PC-3 (cell line): ENCODE results near the gene PLS3. TPM values are rescaled to one million over a fixed set of nuclear protein-coding genes. Genes with fewer than 3 reads are reported as not detected.
A peak's percentile ranks its signal among the peaks of the same experiment; 100 is the strongest.

ENCODE experiments used
- ATAC-seq: fragments of 200-7000 bp; cut with Tn5 transposase; 2 replicates; pipeline ENCODE4 v1.9.1; 2020; ENCODE audit warnings: mild to moderate bottlenecking, moderate library complexity
- BruUV-seq: library from RNA; stranded (reverse); fragments of 400-500 nt; replicated peaks from 2 replicates; lab custom pipeline; 2021; lab: Mats Ljungman, UMichigan
- CTCF ChIA-PET: fragments of 300-600 bp; sonication (Branson Sonifier 250); formaldehyde crosslinking; loops from one replicate; lab custom pipeline; 2022; ENCODE audit warnings: antibody characterized with exemption; lab: Charles Lee
- POLR2A ChIA-PET: fragments of 300-600 bp; sonication (Branson Sonifier 250); formaldehyde crosslinking; loops from one replicate; lab custom pipeline; 2022; ENCODE audit warnings: antibody characterized with exemption; ENCODE audit not compliant: unreplicated experiment; lab: Charles Lee
- DNase-seq: peaks from one replicate; pipeline ENCODE4 v3.0.0-alpha.2; 2015
- H2AFZ ChIP-seq: fragments of 300-600 bp; sonication (generic); 2 replicates; pipeline ENCODE4 v1.6.0; 2016; ENCODE audit warnings: antibody characterized with exemption, low read length
- H3F3A ChIP-seq: fragments of 300-600 bp; sonication (generic); one replicate; pipeline ENCODE4 v1.6.0; 2017; ENCODE audit warnings: antibody characterized with exemption, low read length, control low read depth, mild to moderate bottlenecking; ENCODE audit not compliant: unreplicated experiment
- H3K27ac ChIP-seq: fragments of 300-600 bp; sonication (generic); 2 replicates; pipeline ENCODE4 v1.5.1; 2016; ENCODE audit warnings: mild to moderate bottlenecking, low read length
- H3K27me3 ChIP-seq: fragments of 300-600 bp; sonication (generic); 2 replicates; pipeline ENCODE4 v1.6.1; 2016; ENCODE audit warnings: low read length, mixed read lengths
- H3K36me3 ChIP-seq: fragments of 300-600 bp; sonication (generic); 2 replicates; pipeline ENCODE4 v1.6.1; 2016; ENCODE audit warnings: low read depth, mixed run types, low read length, mixed read lengths
- H3K4me1 ChIP-seq: fragments of 300-600 bp; sonication (generic); 2 replicates; pipeline ENCODE4 v1.5.1; 2016; ENCODE audit warnings: low read length; ENCODE audit not compliant: insufficient read depth
- H3K4me2 ChIP-seq: fragments of 300-600 bp; sonication (generic); 2 replicates; pipeline ENCODE4 v1.6.0; 2016; ENCODE audit warnings: low read length
- H3K4me3 ChIP-seq: fragments of 300-600 bp; sonication (generic); 2 replicates; pipeline ENCODE4 v1.5.1; 2016; ENCODE audit warnings: mild to moderate bottlenecking, low read length, mixed read lengths
- H3K79me2 ChIP-seq: fragments of 300-600 bp; sonication (generic); 2 replicates; pipeline ENCODE4 v1.6.1; 2017; ENCODE audit warnings: low read length, mixed read lengths
- H3K9ac ChIP-seq: fragments of 300-600 bp; sonication (generic); 2 replicates; pipeline ENCODE4 v1.6.0; 2016; ENCODE audit warnings: mild to moderate bottlenecking, low read length
- H3K9me2 ChIP-seq: fragments of 300-600 bp; sonication (generic); replicated peaks from 2 replicates; pipeline ENCODE4 v1.6.1; 2016; ENCODE audit warnings: mixed run types, low read length, mixed read lengths
- H3K9me3 ChIP-seq: fragments of 300-600 bp; sonication (generic); 2 replicates; pipeline ENCODE4 v1.6.1; 2016; ENCODE audit warnings: low read length, mixed read lengths
- H4K20me1 ChIP-seq: fragments of 300-600 bp; sonication (generic); 2 replicates; pipeline ENCODE4 v1.6.1; 2016; ENCODE audit warnings: low read length, mixed read lengths
- EZH2 ChIP-seq: fragments of 300-600 bp; sonication (generic); IDR thresholded peaks from one replicate; pipeline ENCODE4 v1.6.1; 2017; ENCODE audit warnings: antibody characterized with exemption, mild to moderate bottlenecking, low read length; ENCODE audit not compliant: unreplicated experiment
- EZH2phosphoT487 ChIP-seq: fragments of 300-600 bp; sonication (generic); IDR thresholded peaks from 2 replicates; pipeline ENCODE4 v1.6.1; 2018; ENCODE audit warnings: mild to moderate bottlenecking, antibody characterized with exemption, low read length, borderline replicate concordance
- intact Hi-C: fragments of 100-400 bp; cut with micrococcal nuclease; formaldehyde crosslinking; loops from 2 replicates; pipeline ENCODE4 v1.9.0; 2023
- total RNA-seq: library from RNA; depleted of rRNA; stranded (reverse); fragments of >200 nt; gene quantifications from 2 replicates; pipeline ENCODE4 v1.2.3, GENCODE V29; 2014
- TF ChIP-seq, protein P1 (sequence below): fragments of 300-600 bp; sonication (generic); conservative IDR thresholded peaks from 2 replicates; pipeline ENCODE4 v1.5.1; 2017; ENCODE audit warnings: antibody characterized with exemption, low read depth, mild to moderate bottlenecking, low read length

Gene PLS3
- total RNA-seq, 1 experiment from 2014 or later: 267 TPM

DNA sequence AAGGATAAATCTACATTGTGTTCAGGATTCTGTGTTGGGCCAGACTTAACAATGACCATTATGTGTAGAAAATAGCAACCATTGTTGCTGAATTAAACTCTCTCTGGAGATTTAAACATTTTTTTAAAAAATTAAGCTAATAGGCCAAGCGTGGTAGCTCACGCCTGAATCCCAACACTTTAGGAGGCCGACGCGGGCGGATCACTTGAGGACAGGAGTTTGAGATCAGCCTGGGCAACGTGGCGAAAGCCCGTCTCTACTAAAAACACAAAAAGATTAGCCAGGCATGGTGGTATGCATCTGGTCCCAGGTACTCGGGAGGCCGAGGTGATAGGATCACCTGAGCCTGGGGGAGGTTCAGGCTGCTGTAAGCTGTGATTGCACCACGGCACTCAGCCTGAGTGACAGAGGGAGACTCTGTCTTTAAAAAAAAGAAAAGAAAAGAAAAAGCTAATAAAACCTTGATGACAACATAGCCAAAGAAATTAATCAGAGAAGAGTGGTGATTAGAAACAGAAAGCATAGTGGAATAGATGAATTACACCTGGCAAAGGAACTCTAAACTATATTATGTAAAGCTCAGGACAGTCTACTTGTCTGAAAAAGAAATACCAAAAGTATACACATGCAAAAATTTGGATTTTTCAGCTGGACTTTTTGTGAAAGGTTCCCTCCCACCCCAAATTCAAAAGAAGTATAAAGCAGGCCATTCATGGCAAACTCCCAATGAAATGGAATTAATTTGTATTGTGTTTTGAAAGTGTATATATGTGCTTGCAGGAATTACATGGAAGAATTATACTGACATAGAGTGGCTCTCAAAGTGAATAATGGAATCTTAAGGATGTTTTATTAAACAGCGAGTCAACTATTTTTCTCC, 21.9 kb downstream of the PLS3 start:
- TF ChIP-seq EZH2phosphoT487: no peak
- no peak for TF ChIP-seq EZH2
- TF ChIP-seq, protein P1, sequence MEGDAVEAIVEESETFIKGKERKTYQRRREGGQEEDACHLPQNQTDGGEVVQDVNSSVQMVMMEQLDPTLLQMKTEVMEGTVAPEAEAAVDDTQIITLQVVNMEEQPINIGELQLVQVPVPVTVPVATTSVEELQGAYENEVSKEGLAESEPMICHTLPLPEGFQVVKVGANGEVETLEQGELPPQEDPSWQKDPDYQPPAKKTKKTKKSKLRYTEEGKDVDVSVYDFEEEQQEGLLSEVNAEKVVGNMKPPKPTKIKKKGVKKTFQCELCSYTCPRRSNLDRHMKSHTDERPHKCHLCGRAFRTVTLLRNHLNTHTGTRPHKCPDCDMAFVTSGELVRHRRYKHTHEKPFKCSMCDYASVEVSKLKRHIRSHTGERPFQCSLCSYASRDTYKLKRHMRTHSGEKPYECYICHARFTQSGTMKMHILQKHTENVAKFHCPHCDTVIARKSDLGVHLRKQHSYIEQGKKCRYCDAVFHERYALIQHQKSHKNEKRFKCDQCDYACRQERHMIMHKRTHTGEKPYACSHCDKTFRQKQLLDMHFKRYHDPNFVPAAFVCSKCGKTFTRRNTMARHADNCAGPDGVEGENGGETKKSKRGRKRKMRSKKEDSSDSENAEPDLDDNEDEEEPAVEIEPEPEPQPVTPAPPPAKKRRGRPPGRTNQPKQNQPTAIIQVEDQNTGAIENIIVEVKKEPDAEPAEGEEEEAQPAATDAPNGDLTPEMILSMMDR: no peak
- intact Hi-C loops: loop anchor here (5.0 kb wide), 1 partner anchor 34 kb away; no protein-coding TSS in a partner anchor
- Histone ChIP-seq H2AFZ (no peak overlapping the region), H4K20me1 (no peaks in the 10 kb centered on the region), H3K36me3 (peaks cover 8% of the 10 kb centered on the region; the same call in 1 of the 2 replicates), H3K9me3 (no peaks in the 10 kb centered on the region), H3F3A (no peaks in the 10 kb centered on the region), H3K4me2 (peak overlapping the region; percentile 48), H3K79me2 (peaks cover 97% of the 10 kb centered on the region), H3K9me2 (no peaks in the 10 kb centered on the region), H3K4me1 (peaks cover 79% of the 10 kb centered on the region), H3K4me3 (peak overlapping the region; percentile 16; the same call in 1 of the 2 replicates), H3K27ac (peak overlapping the region; percentile 97), H3K27me3 (no peaks in the 10 kb centered on the region), H3K9ac (peak overlapping the region; percentile 69)
- no peak for DNase-seq
- ATAC-seq: peak; percentile 5
- CTCF ChIA-PET: no interaction called here
- no TSS peak for BruUV-seq
- POLR2A ChIA-PET: interaction anchor here (0.5 to 0.6 kb wide), 2 partner anchors 31 to 691 kb away, joined by 3 to 4 read pairs; no protein-coding TSS in a partner anchor

DNA sequence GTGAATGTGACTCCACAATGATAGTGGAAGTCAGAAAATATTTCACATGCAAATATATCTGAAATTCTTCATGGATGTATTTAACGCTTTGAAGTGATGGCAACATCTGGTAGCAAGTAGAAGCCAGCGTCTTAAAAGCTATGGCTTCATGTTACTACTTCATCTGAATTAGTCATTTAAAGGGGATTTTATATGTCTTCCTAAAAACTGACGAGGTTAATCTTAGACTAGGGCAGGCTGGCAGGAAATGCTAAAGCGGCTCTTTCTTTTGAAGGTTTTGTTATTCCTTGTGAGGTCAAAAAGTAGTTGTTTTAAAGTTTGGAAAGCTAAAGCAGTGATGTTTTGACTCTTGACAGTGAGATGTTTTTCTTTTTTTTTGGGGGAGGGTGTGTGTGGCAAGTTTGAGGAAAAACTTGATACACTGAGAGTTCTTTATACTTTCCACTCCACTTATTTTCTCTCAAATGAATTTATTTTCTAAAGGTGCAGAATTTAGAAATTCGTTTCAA, 22.6 kb downstream of the PLS3 start:
- H3K9ac ChIP-seq: peak overlapping the region; percentile 69
- H3K36me3 ChIP-seq: peaks cover 10% of the 10 kb centered on the region; the same call in 1 of the 2 replicates
- intact Hi-C loops: loop anchor here (5.0 kb wide), 1 partner anchor 34 kb away; no protein-coding TSS in a partner anchor
- H3K27ac ChIP-seq: peak overlapping the region; percentile 97
- no peaks in the 10 kb centered on the region for H4K20me1 ChIP-seq
- no peak overlapping the region for H2AFZ ChIP-seq
- H3K4me1 ChIP-seq: peaks cover 79% of the 10 kb centered on the region
- BruUV-seq: no TSS peak
- peak overlapping the region; percentile 16; the same call in 1 of the 2 replicates for H3K4me3 ChIP-seq
- H3K9me3 ChIP-seq: no peaks in the 10 kb centered on the region
- peak; percentile 43 for DNase-seq
- H3K9me2 ChIP-seq: no peaks in the 10 kb centered on the region
- ChIA-PET CTCF (no interaction called here), POLR2A (no interaction called here)
- H3K27me3 ChIP-seq: no peaks in the 10 kb centered on the region
- TF ChIP-seq EZH2 (no peak), EZH2phosphoT487 (no peak)
- TF ChIP-seq, protein P1: no peak
- H3K79me2 ChIP-seq: peaks cover 99% of the 10 kb centered on the region
- ATAC-seq: peak; percentile 52
- peak overlapping the region; percentile 48 for H3K4me2 ChIP-seq
- no peaks in the 10 kb centered on the region for H3F3A ChIP-seq
